HG03066 (cell line): ENCODE measurements around the gene CCDC88C.

Experiments used
- ATAC-seq: cut with Tn5 transposase; IDR thresholded peaks from one replicate; pipeline ENCODE4 v1.9.1; 2021; ENCODE audit warnings: low read depth; ENCODE audit not compliant: unreplicated experiment

CCDC88C gene

DNA sequence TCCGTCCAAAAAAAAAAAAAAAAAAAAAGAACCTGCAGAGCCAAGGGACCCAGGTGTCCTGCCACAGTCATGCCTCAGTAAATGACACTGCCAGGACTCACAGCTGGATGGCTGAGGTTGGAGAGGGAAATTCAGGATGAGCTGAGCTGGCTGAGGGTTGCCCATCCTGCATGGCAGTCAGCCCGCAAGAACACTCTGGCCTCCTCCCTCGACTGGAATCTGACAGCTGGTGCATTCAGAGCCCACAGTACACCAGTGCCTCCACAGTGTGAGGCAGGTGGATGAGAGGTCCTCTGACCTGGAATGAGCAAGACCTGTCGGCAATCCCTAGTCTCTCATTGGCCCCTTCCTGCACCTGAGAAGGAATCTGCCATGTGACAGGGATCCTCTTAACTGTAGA, 98.7 kb downstream of the CCDC88C start:
- no peak for ATAC-seq

DNA sequence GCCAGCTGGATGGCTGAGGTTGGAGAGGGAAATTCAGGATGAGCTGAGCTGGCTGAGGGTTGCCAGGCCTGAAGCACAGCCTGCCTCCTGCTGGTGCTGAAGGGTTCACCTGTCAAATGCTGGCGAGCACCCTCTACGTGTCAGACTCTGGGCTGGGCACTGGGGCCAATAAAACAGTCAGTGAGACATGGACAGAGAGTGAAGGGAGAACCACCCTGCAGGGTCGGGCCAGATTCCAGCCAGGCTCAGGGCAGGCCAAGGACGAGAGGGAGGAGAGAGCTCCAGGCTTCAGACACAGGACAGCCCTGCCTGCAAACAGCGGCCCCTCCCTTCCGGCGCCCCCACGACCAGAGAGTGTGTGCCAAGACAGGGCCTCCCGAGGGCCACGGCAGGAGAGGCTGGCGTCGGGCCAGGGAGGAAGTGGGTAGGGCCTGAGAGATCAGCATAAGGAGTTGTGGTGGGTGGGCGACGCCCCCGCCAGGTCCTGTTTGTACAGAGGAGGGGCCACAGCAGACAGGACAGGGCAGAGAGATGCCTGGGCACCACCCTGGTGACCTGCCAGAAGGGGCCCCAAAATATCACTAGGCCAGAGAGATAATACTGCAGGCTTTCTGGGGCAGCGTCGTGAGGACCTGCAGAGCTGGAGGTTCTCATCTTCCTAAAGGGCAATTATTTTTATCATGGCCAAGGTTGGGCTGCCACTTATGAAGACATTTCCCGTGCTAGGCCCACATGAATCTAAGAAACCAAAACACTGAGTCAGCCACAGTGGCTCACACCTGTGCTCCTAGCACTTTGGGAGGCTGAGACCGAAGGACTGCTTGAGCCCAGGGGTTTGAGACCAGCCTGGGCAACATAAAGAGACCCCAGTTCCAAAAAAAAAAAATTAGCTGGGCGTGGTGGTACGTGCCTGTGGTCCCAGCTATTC, 100.0 kb downstream of the CCDC88C start:
- ATAC-seq = no peak

DNA sequence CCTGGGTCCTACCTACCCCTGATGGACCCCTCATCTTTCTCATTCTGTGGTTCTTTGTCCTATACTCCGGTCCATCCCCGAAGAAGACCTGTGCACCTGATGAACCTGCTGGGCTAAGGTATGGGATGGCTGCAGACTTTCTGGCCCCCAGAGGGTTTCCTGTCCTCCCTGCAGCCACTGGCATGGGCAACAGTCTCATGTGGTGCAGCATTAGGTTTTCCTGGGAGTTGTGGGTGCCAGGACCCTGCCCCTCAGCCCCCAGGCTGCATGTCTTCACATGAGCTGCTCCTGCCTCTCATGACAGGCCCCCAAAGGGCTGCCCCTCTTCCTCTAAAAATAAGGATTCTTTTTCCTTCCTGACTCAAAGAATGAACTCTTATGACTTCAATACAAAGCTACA, 100.9 kb downstream of the CCDC88C start:
- ATAC-seq = no peak

DNA sequence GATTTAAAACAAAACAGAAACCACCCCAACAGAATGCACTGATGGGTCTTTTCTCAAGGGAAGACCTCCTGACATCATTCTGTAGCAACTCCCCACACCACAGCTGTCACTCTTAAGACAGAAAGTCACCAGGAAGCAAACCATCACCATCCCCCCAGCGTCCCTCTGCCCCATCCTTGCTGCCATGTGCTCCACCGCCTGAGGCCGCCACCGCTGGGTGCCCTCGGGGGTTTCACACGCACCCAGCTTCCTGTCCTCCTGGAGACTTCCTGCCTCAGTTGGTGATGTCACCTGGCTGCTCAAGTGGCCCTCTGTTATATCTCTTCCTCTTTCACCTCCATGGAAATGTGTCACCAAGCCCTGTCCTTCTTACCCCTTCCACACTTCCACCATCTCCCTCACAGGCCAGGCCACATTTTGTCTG, 101.8 kb downstream of the CCDC88C start:
- ATAC-seq = peak; percentile 61

DNA sequence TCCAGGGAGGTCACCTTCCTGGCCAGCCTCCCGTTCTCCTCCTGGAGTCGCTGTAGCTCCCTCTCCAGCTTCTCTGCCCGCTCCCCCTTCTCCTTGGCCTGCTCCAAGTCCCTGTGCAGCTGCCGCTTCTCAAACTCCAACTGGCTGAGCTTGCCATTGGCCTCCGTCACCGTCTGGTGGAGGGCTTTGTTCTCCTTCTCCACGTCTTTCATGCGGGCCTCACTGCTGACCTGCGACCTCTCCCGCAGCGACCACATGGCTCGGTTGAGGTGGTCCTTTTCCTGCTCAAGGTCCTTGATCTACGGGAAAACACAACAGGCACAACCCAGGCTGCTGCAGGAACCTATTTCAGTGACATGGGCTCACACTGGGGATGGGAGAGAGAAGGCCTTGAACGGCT, 103.8 kb downstream of the CCDC88C start:
- no peak for ATAC-seq

DNA sequence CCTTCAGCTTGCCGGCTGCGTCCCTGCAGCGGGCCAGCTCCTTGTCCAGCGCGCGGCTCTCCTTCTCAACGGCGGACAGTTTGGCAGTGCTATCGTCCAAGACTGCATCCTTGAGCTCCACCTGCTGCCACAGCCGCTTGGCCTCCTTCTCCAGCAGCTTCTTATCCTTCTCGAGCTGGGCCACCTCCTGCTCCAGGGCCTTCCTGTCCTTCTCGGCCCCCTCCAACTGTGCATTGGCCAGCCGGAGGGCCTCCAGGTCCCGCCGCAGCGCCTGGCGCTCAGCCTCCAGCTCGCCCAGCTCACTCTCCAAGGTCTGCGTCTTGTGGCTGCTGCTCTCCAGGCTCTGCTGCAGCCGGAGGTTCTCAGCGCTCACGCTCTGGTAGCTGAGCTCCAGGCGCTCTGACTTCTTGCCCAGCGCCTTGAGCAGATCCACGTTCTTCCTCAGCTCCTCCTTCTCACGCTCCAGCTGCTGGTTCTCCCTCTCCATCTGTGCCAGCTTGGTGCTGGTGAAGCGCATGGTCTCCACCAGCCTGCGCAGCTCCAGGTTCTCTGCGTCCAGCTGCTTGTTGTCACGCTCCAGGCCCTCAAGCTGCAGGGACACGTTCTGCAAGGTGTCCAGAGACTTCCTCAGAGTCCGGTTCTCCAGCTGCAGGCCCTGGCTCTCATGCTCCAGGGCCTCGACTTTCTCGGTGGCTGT, 104.3 kb downstream of the CCDC88C start:
- ATAC-seq = no peak

DNA sequence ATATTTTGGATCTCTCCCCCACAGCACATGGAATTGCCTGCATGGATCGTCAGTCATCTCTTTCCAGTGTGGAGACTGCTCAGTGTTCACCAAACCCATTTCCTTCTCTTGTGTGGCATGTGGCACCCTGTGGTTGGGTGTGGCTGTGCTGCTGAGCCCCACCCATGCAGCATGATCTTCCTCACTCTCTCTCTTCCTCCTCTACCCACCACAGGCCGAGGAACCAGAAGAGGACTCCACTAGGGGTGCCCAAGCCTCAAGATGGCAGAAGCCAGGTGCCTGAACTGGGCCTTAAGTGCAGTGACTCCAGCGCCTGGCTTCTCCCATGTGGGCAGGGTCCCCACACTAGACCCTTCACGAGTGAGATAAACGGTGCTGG, 106.3 kb downstream of the CCDC88C start:
- no peak for ATAC-seq

DNA sequence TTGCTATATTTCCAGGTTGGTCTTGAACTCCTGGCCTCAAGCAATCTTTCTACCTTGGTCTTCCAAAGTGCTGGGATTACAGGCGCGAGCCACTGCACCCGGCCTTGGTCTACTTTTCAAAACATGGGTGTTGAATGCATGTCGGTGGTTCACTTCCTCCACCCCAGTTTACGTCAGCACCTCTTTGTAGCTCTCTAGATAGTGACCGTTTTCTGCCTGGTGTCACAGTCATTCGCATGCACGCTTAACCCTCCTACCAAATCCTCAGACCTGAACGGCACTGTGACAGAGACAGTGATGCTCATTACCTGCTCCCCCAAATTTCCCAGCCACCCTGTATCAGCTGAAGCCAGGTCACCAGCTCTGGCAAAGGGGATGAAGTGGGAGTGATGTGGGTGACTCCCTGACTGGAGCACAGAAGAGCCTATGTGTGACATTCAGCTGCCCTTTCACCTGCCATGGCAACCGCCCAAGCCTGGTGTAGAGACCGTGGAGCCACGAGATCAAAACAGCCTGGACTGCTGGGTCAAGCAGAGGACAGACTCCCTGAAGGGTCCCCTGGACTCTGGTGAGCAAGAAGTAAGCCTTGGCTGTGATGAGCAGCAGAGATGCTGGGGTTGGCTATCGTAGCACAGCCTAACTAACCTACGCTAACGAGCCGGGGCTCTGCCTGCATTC, 106.9 kb downstream of the CCDC88C start:
- no peak for ATAC-seq

DNA sequence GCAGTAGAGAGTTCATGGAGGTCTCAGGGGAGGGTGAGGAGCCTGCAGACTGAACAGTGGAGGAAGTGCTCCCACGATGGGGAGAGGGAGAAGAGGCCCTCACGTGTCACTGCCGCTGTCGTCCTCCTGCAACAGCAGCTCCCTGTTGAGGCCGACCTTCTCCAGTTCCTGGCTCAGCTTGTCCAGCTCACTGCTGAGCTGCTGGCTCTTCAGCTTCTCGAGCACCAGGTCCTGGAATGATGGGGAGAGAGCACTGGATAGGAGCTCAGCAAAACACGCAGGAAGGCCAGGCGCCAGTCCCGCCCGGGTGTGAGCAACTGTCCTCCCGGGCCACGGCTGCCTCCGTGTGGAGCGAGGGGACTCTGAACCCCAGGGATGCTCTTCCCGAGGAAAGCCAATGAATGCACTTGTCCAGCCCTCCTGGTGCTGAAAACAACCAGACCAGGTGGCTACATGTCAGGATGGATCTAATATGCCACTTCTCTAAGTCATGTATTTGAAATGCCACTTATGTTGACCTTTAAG, 107.8 kb downstream of the CCDC88C start:
- no peak for ATAC-seq

DNA sequence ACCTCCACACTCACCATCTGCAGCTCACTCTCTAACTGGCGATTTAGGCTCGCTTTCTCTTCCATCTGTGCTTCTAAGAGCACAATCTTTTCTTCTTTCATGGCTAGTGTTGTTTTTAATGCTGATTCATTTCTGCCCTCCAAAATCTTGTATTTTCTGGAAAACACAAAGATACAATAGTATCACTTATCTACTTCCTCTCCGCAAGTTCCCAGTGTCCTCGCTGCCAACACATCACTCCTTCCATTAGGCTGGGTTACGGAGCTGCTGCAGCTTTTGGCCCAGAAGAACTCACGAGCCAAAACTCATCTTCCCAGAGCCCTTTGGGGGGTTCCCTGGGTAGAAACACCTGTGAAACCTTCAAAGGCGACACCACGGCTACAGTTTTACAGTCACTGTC, 109.3 kb downstream of the CCDC88C start:
- no peak for ATAC-seq

DNA sequence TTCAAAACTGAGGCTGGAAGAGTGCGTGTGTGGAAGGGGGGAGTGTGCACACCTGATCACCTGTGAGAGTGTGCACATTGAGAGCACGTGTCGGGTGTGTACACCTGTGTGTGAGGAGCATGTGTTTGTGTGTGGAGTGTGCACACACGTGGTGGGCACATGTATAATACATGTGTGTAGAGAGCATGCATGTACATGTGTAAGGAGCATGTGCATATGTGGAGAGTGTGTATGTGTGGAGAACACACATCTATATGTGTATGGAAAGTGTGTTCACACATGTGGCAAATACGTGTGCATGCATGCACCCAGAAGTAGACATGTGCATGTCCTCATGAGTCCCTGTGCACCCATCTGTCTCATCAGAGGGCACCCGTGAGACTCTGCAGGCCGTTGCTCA, 110.0 kb downstream of the CCDC88C start:
- no peak for ATAC-seq

DNA sequence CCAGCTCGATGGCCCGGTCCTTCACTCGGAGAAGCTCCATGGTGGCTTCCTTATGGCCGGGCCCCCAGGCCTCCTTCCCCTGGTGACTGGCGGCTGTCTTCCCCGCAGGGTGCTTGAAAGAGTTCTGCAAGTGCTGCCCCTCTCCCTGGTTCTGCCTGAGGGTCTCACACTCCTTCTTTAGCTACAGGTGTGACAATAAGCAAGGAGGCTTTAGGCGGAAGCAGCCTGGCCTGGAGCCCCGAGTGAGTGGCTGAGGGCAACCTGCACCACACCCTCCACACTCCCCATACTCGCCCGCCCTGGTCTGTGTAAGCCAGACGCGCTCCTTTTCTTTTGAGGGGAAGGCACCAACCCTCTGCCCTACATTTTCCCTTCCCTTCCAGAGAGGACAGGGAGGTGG, 110.6 kb downstream of the CCDC88C start:
- ATAC-seq = no peak

DNA sequence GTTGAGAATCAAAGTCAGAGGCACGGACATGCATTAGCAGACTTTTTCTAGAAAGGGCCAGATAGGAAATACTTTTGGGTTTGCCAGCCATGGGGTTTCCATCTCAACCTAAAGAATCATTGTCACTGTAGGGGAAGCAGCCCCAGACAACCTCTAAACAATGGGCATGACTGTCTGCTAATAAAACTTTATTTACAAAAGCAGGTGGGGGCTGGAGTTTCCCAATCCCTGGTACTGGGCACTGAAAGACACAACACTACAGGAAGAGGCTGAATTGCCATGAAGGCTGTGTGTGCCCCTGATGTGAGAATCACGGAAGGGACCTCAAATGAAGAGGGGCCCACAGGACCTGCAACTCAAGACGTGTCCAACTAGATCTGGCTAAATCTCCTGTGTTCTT, 111.1 kb downstream of the CCDC88C start:
- ATAC-seq = no peak

DNA sequence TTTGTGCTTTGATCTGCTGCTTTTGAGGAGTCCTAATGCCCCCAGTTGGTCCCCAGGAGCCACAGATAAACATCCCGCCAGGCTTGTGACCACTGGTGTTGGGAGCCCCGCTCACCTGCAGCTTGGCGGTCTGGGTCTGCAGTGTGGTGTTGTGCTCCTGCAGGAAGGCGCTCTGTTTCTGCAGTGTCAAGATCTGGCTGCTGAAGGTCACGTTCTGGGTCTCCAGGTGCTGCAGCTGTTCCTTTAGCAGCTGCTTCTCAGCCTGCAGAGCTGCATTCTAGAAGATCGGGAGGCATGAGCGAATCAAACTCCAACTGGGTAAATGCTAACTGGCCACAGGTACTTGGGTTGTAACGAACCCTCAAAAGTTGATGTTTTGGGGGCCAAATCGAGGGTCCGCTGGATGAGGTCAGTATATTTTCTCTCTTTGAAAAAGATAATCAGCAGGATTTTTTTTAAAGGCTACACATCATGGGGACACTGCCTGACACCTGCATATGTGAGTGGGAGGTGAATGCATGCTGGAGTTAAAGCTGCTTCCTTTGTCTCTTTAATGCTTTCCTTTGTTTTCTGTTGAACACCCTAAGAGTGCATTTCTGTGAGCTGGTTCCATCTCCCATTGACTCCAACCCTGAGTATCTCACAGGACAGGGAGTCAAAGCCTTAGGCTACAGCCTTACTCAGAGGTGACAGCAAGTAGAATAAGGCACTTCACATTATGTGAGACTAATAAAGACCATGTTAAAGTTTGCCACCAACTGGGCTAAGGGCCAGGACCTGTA, 111.8 kb downstream of the CCDC88C start:
- no peak for ATAC-seq

DNA sequence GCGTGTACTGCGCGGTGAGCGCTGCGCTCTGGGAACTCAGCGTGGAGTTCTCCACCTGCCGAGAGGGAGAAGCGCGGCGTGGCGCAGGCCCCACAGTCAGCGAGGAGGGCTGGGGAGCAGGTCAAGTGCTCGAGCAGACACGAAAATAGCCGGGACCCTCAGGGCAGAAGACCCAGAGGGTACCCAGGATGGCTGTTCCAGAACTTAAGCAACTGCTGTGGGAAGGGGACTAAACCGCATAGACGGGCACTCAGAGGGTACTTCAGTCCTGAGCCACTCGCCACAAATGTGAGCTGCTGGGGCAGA, 113.7 kb downstream of the CCDC88C start:
- ATAC-seq = no peak

DNA sequence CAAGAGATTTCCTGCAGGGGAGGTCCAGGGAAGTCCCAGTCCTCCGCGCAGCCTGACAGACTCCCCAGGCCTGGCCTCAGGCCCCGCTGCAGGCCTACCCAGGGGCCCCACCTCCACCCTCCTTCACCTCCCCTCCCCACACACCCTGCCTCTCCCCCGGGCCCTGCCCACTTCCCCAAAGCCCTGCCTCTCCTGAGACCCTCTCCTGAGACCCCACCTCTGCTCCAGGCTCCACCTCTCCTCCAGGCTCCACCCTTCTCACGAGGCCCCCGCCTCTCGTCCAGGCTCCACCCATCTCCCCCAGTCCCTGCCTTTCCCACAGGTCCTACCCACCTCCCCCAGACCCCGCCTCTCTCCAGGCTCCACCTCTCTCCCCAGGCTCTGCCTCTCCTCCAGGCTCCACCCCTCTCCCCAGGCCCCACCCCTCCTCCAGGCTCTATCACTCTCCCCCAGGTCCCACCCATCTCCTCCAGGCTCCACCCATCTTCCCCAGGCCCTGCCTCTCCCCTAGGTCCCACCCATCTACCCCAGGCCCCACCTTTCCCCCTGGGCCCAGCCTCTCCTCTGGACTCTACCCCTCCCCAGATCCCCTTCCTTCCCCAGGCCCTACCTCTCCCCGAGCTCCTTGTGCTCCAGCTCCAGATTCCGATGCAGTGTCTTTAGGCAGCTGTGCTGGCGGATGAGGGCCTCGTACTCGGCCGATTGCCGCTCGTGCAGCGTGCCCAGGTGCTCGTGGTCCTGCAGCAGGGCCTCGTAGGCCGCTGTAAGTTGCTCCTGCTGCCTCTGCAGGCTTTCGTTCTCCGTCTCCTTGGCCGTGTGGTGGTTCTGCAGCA, 114.3 kb downstream of the CCDC88C start:
- peak; percentile 66 for ATAC-seq

DNA sequence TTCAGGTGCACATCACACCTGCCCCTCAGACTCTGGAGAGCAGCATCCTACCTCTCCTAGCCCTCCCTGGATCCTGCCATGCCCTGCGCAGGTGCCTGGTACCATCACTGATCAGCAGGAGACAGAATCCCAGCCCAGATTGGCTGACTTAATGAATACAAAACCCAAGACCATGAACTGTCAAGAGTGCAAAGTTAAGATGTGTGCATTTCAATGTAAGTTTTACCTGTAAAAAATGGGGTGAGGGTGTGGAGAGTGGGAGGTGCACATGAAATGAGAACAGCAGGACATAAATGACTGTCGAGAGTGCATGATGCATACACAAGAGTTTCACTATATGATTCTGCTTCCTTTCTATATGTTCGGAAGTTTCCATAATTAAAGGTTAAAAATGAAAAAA, 115.2 kb downstream of the CCDC88C start:
- ATAC-seq = peak; percentile 48

DNA sequence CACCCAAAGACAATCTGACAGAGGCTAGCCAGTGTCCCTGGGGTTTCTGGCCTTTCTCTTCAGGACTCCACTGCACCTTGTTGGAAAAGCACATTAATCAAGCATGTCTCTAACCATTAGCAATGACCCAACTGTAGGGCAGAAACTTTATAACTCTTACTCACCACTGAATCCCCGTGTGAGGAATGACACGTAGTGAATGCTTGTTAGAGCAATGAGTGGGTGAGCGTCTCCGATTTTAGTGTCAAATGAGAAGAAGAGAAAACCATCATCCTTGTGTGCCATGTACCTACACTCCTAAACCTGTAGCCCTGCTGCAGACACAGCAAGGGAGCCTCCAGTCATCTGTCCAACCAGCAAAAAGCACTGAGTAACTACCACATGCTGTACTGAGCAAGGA, 116.7 kb downstream of the CCDC88C start:
- no peak for ATAC-seq

DNA sequence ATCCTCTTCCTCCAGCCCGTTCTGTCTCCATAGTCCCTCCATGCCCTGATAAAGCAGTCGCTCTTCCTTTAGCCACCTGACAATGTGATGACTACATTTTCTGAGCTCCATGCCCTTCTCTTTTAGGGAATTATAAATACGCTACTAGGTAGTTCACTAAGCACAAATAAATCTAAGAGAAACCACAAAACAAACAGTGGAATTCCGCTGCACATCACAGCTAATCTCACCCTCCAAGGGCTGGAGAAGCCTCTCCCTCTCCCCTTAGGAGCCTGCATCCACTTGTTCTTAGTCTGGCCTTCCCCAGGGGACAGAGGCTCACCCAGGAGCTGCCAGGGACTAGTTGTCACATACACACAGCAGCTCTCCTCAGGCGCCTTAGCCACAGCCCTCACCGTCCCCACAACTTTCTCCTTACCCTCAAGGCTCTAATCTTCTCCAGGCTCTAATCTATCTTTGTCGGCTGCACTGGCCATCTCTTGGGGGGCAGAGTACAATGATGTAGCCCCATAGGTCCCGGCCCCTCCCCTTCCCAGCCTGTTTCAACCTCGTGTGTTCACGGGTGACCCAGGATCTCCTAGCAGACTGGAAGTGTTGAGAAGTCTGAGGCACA, 117.2 kb downstream of the CCDC88C start:
- ATAC-seq = no peak
